Measurements from ENCODE around the gene MACROD2. TPM values are rescaled to one million over a fixed set of nuclear protein-coding genes. Genes with fewer than 3 reads are reported as not detected.
"Not testable (repeated sequence)": the region's sequence is repeated elsewhere in the genome, so short reads cannot be mapped to it uniquely, and the experiment has no call there.

MACROD2 gene
- total RNA-seq, 1 donor from 2014 or later, result 17.1 TPM

- no peak for DNase-seq (ENCODE audit: low spot score)
These were observed 1337.9 kb downstream of the MACROD2 start for GRCh38 chr20:15333170-15333569.

GRCh38 chr20:15336011-15336410 is 1340.7 kb downstream of the MACROD2 start:
- no peak for DNase-seq (ENCODE audit: low spot score)

GRCh38 chr20:15336536-15336935 is 1341.2 kb downstream of the MACROD2 start:
- no peak for DNase-seq (ENCODE audit: low spot score)

GRCh38 chr20:15339264-15339663 is 1343.9 kb downstream of the MACROD2 start:
- no peak for DNase-seq (ENCODE audit: low spot score)

- no peak for DNase-seq (ENCODE audit: low spot score)
These were observed 1347.7 kb downstream of the MACROD2 start for GRCh38 chr20:15342991-15343523.

GRCh38 chr20:15345287-15345686 is 1350.0 kb downstream of the MACROD2 start:
- DNase-seq (ENCODE audit: low spot score), result no peak

GRCh38 chr20:15346657-15347280 is 1351.5 kb downstream of the MACROD2 start:
- no peak for DNase-seq (ENCODE audit: low spot score)

- no peak for DNase-seq (ENCODE audit: low spot score)
These were observed 1363.7 kb downstream of the MACROD2 start for GRCh38 chr20:15359056-15359455.

- DNase-seq (ENCODE audit: low spot score), result no peak
These were observed 1367.5 kb downstream of the MACROD2 start for GRCh38 chr20:15362849-15363248.

GRCh38 chr20:15364781-15365180 is 1369.5 kb downstream of the MACROD2 start:
- DNase-seq (ENCODE audit: low spot score), result no peak

GRCh38 chr20:15370370-15370769 is 1375.1 kb downstream of the MACROD2 start:
- no peak for DNase-seq (ENCODE audit: low spot score)

- no peak for DNase-seq (ENCODE audit: low spot score)
These were observed 1379.4 kb downstream of the MACROD2 start for GRCh38 chr20:15374682-15375081.

GRCh38 chr20:15375836-15376235 is 1380.5 kb downstream of the MACROD2 start:
- no peak for DNase-seq (ENCODE audit: low spot score)

- not testable (repeated sequence) for DNase-seq (ENCODE audit: low spot score)
These were observed 1382.3 kb downstream of the MACROD2 start for GRCh38 chr20:15377603-15378002.

GRCh38 chr20:15378151-15378550 is 1382.8 kb downstream of the MACROD2 start:
- DNase-seq (ENCODE audit: low spot score), result no peak

GRCh38 chr20:15379681-15380296 is 1384.5 kb downstream of the MACROD2 start:
- DNase-seq (ENCODE audit: low spot score), result no peak

GRCh38 chr20:15380770-15381169 is 1385.5 kb downstream of the MACROD2 start:
- no peak for DNase-seq (ENCODE audit: low spot score)

- DNase-seq (ENCODE audit: low spot score), result no peak
These were observed 1391.9 kb downstream of the MACROD2 start for GRCh38 chr20:15387228-15387627.

- no peak for DNase-seq (ENCODE audit: low spot score)
These were observed 1400.1 kb downstream of the MACROD2 start for GRCh38 chr20:15395457-15395856.

- DNase-seq (ENCODE audit: low spot score), result no peak
These were observed 1400.7 kb downstream of the MACROD2 start for GRCh38 chr20:15396026-15396425.

- DNase-seq (ENCODE audit: low spot score), result no peak
These were observed 1401.6 kb downstream of the MACROD2 start for GRCh38 chr20:15396900-15397299.

- DNase-seq (ENCODE audit: low spot score), result no peak
These were observed 1404.5 kb downstream of the MACROD2 start for GRCh38 chr20:15399781-15400180.

- no peak for DNase-seq (ENCODE audit: low spot score)
These were observed 1410.8 kb downstream of the MACROD2 start for GRCh38 chr20:15406072-15406471.
